ENCODE data around the gene ZC3HAV1. TPM values are rescaled to one million over a fixed set of nuclear protein-coding genes. Genes with fewer than 3 reads are reported as not detected.
"Not testable (repeated sequence)": the region's sequence is repeated elsewhere in the genome, so short reads cannot be mapped to it uniquely, and the experiment has no call there.

The ZC3HAV1 gene
- total and polyA plus RNA-seq, 10 of the 15 experiments (the other 5 are each of a cell fraction or from before 2014, with no cell fraction given), result 18.5 to 55.3 (median 44.7) TPM

DNA sequence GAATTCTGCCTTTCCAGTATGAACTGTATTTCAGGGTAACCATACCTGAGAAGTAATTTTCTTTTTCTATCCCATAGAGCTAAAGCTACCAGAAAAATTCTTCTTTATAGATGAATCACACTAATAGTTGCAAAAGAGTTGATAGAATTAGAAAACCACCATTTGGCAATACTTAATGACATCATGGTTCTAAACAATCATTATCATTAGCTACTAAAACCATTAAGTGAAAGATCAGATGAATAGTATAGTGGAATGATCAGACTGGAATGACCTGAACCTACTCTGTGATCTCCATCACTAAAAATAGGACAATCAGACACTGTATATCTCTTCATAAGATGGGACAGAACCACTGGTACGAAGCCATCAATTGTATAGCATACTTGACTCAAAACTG lies 53.8 kb downstream of the ZC3HAV1 start:
- CTCF ChIA-PET, result interaction anchor here (1.4 to 1.5 kb wide), 2 partner anchors 20 to 169 kb away, joined by 4 to 5 read pairs; no protein-coding TSS in a partner anchor
- H3K36me3 ChIP-seq (ENCODE audit: control insufficient read depth in 2 of 2, insufficient read depth in 2 of 2, low read length in 1 of 2), result peaks cover 15 to 39% of the 10 kb centered on the region in 2 experiments
- no peaks in the 10 kb centered on the region for H3K9me3 ChIP-seq (replicated peaks; ENCODE audit: control insufficient read depth, insufficient read depth, low read length)
- DNase-seq (ENCODE audit: low read depth, low spot score) (no peak), FAIRE-seq (no peak), ATAC-seq (no peak)
- no peak for TF ChIP-seq RFX5 (IDR thresholded peaks at IDR 0.05; ENCODE audit: low read depth, low read length)
- no peak for TF ChIP-seq EP300 (IDR thresholded peaks at IDR 0.05; ENCODE audit: borderline replicate concordance in 1 of 2, control insufficient read depth in 1 of 2, low read depth in 2 of 2, low read length in 2 of 2)
- no peak for TF ChIP-seq MEF2B (IDR thresholded peaks at IDR 0.05; ENCODE audit: partially characterized antibody, poor library complexity, severe bottlenecking)
- TF ChIP-seq POU2F2 (IDR thresholded peaks at IDR 0.05; ENCODE audit: borderline replicate concordance, low read depth, low read length), result no peak
- no peak for TF ChIP-seq SIX5 (IDR thresholded peaks at IDR 0.05; ENCODE audit: low read depth, low read length, severe bottlenecking)
- TF ChIP-seq ZZZ3 (IDR thresholded peaks at IDR 0.05; ENCODE audit: control insufficient read depth, insufficient read length, low read depth), result no peak
- TF ChIP-seq IRF4 (IDR thresholded peaks at IDR 0.05; ENCODE audit: low read depth, low read length), result no peak
- TF ChIP-seq, protein P1, sequence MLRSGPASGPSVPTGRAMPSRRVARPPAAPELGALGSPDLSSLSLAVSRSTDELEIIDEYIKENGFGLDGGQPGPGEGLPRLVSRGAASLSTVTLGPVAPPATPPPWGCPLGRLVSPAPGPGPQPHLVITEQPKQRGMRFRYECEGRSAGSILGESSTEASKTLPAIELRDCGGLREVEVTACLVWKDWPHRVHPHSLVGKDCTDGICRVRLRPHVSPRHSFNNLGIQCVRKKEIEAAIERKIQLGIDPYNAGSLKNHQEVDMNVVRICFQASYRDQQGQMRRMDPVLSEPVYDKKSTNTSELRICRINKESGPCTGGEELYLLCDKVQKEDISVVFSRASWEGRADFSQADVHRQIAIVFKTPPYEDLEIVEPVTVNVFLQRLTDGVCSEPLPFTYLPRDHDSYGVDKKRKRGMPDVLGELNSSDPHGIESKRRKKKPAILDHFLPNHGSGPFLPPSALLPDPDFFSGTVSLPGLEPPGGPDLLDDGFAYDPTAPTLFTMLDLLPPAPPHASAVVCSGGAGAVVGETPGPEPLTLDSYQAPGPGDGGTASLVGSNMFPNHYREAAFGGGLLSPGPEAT (IDR thresholded peaks at IDR 0.05; ENCODE audit: low read depth), result no peak
- TF ChIP-seq EED (IDR thresholded peaks at IDR 0.05; ENCODE audit: low read depth), result no peak
- TF ChIP-seq, protein P2, sequence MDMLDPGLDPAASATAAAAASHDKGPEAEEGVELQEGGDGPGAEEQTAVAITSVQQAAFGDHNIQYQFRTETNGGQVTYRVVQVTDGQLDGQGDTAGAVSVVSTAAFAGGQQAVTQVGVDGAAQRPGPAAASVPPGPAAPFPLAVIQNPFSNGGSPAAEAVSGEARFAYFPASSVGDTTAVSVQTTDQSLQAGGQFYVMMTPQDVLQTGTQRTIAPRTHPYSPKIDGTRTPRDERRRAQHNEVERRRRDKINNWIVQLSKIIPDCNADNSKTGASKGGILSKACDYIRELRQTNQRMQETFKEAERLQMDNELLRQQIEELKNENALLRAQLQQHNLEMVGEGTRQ (IDR thresholded peaks at IDR 0.05; ENCODE audit: borderline replicate concordance, low read depth, low read length), result no peak
- TF ChIP-seq BCL11A (IDR thresholded peaks at IDR 0.05; ENCODE audit: low read depth, low read length), result no peak
- TF ChIP-seq POLR2AphosphoS2 (IDR thresholded peaks at IDR 0.05; ENCODE audit: low read depth, low read length), result no peak
- no peak for TF ChIP-seq NR2C2 (IDR thresholded peaks at IDR 0.05; ENCODE audit: borderline replicate concordance, control insufficient read depth, insufficient read length, low read depth)
- in situ Hi-C loops (cut with MboI) (no loop called here), intact Hi-C loops (cut with micrococcal nuclease; ENCODE audit: unreplicated experiment) (no loop called here)
- H3K27ac ChIP-seq (ENCODE audit: control insufficient read depth, insufficient read depth), result no peak overlapping the region
- WGBS (ENCODE audit: insufficient coverage, insufficient replicate concordance, low lambda C conversion rate, missing lambda C conversion rate), result 47% methylated on average over 1 of the region's 1 CpG
- no peak overlapping the region for H3K9ac ChIP-seq (ENCODE audit: control insufficient read depth, insufficient read depth, low read length)
- no peak overlapping the region for H2AFZ ChIP-seq (ENCODE audit: control insufficient read depth, low read depth, low read length)
- no peak overlapping the region for H3K4me2 ChIP-seq (ENCODE audit: control insufficient read depth, insufficient read depth)
- H3K27me3 ChIP-seq (replicated peaks in 1 of 2; ENCODE audit: control insufficient read depth in 2 of 2, insufficient read depth in 2 of 2, low read length in 1 of 2), result no peaks in the 10 kb centered on the region
- no peaks in the 10 kb centered on the region for H4K20me1 ChIP-seq (ENCODE audit: control insufficient read depth, insufficient read depth)
- RAD21 ChIA-PET (ENCODE audit: unreplicated experiment), result no interaction called here
- no TSS peak for BruUV-seq (replicated peaks)
- POLR2A ChIA-PET, result no interaction called here
- no peaks in the 10 kb centered on the region for H3K4me1 ChIP-seq (ENCODE audit: control insufficient read depth, insufficient read depth, low read length)
- SMC1A ChIA-PET (ENCODE audit: uncharacterized antibody, unreplicated experiment), result interaction anchor here (0.7 to 1.5 kb wide), 3 partner anchors 9 to 41 kb away, joined by 3 read pairs; no protein-coding TSS in a partner anchor
- no peak overlapping the region for H3K4me3 ChIP-seq
- no peaks in the 10 kb centered on the region for H3K79me2 ChIP-seq (ENCODE audit: control insufficient read depth, insufficient read depth, low read length)

DNA sequence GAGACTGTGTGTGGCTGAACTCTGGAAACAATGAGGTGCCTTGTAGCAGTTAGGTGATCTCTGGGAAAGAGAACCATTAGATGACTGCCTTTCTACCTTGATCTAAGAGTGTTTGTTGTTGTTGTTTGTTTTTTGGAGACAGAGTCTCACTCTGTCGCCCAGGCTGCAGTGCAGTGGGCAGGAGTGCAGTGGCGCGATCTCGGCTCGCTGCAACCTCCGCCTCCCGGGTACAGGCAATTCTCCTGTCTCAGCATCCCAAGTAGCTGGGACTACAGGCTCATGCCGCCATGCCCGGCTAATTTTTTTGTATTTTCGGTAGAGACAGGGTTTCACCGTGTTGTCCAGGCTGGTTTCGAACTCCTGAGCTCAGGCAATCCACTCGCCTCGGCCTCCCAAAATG lies 54.9 kb downstream of the ZC3HAV1 start:
- ChIA-PET CTCF (interaction anchor here (1.4 to 2.1 kb wide), 2 partner anchors 21 to 37 kb away, joined by 5 to 14 read pairs; no protein-coding TSS in a partner anchor), SMC1A (ENCODE audit: uncharacterized antibody, unreplicated experiment) (interaction anchor here (1.5 kb wide), 1 partner anchor 37 kb away, joined by 3 read pairs; no protein-coding TSS in a partner anchor)
- H3K36me3 ChIP-seq (ENCODE audit: control insufficient read depth in 2 of 2, insufficient read depth in 2 of 2, low read length in 1 of 2), result peaks cover 13 to 40% of the 10 kb centered on the region in 2 experiments
- in situ Hi-C loops (cut with MboI); H3K9me3 ChIP-seq (replicated peaks; ENCODE audit: control insufficient read depth, insufficient read depth, low read length); H3K4me1 ChIP-seq (ENCODE audit: control insufficient read depth, insufficient read depth, low read length); H3K27ac ChIP-seq (ENCODE audit: control insufficient read depth, insufficient read depth); H2AFZ ChIP-seq (ENCODE audit: control insufficient read depth, low read depth, low read length); FAIRE-seq; POLR2A ChIA-PET; H3K9ac ChIP-seq (ENCODE audit: control insufficient read depth, insufficient read depth, low read length); DNase-seq (ENCODE audit: low read depth, low spot score); H4K20me1 ChIP-seq (ENCODE audit: control insufficient read depth, insufficient read depth); intact Hi-C loops (cut with micrococcal nuclease; ENCODE audit: unreplicated experiment); H3K79me2 ChIP-seq (ENCODE audit: control insufficient read depth, insufficient read depth, low read length); ATAC-seq; BruUV-seq (replicated peaks); H3K4me2 ChIP-seq (ENCODE audit: control insufficient read depth, insufficient read depth); RAD21 ChIA-PET (ENCODE audit: unreplicated experiment); H3K4me3 ChIP-seq; H3K27me3 ChIP-seq (replicated peaks in 1 of 2; ENCODE audit: control insufficient read depth in 2 of 2, insufficient read depth in 2 of 2, low read length in 1 of 2): not testable (repeated sequence)
- WGBS (ENCODE audit: insufficient coverage, insufficient replicate concordance, low lambda C conversion rate, missing lambda C conversion rate), result 97% methylated on average over 14 of the region's 14 CpGs

Measured in GM12878 (cell line).